ENCODE measurements around the gene HMCN2. TPM values are rescaled to one million over a fixed set of nuclear protein-coding genes. Genes with fewer than 3 reads are reported as not detected.

HMCN2 gene
- total and polyA plus RNA-seq, 2 donors (not counting 1 experiment from before 2014, with no cell fraction given), result 0.01 TPM; not detected in 1

GRCh38 chr9:130378875-130379648 is 113.5 kb downstream of the HMCN2 start:
- H2AFZ ChIP-seq (ENCODE audit: insufficient read depth, low read depth, low read length, poor library complexity, severe bottlenecking), result no peak overlapping the region
- H3K79me2 ChIP-seq (ENCODE audit: control insufficient read depth, insufficient read depth, low read length), result no peaks in the 10 kb centered on the region
- H3K27me3 ChIP-seq (replicated peaks in 1 of 4; ENCODE audit: control extremely low read depth in 1 of 4, control insufficient read depth in 3 of 4, insufficient read depth in 4 of 4, low read length in 3 of 4), result no peaks in the 10 kb centered on the region
- H3K27ac ChIP-seq (ENCODE audit: low read length in 2 of 2), result no peak overlapping the region
- CTCF ChIA-PET, result no interaction called here
- H3K9me3 ChIP-seq (ENCODE audit: control extremely low read depth in 1 of 3, control insufficient read depth in 2 of 3, insufficient read depth in 1 of 3, low read length in 2 of 3), result peaks cover 0 to 4% (median 0%) of the 10 kb centered on the region in 3 donors
- Mint-ChIP-seq H3K9me3 (ENCODE audit: insufficient read depth) (no peaks in the 10 kb centered on the region), H3K27me3 (peaks cover 4% of the 10 kb centered on the region), H3K4me1 (no peaks in the 10 kb centered on the region), H3K27ac (no peak overlapping the region), H3K4me3 (no peak overlapping the region)
- DNase-seq, result no peak
- no peaks in the 10 kb centered on the region for H4K20me1 ChIP-seq (ENCODE audit: control insufficient read depth, insufficient read depth, low read length, poor library complexity, severe bottlenecking)
- H3K4me3 ChIP-seq (ENCODE audit: control extremely low read depth in 1 of 5, extremely low read depth in 1 of 5, insufficient read depth in 1 of 5, low read depth in 2 of 5, low read length in 4 of 5), result no peak overlapping the region
- WGBS (ENCODE audit: insufficient coverage), result 94% methylated on average over 19 of the region's 20 CpGs
- no peak overlapping the region for H3K9ac ChIP-seq (ENCODE audit: low read length)
- no peaks in the 10 kb centered on the region for H3K36me3 ChIP-seq (replicated peaks in 1 of 2; ENCODE audit: control extremely low read depth in 1 of 2, control insufficient read depth in 1 of 2, extremely low read depth in 1 of 2, insufficient read depth in 2 of 2, low read length in 1 of 2)
- ATAC-seq (ENCODE audit: low read depth), result no peak
- no peak overlapping the region for H3K4me2 ChIP-seq (replicated peaks; ENCODE audit: low read depth, low read length, poor library complexity, severe bottlenecking)
- no peaks in the 10 kb centered on the region for H3K4me1 ChIP-seq (ENCODE audit: control insufficient read depth in 2 of 2, insufficient read depth in 2 of 2, low read length in 2 of 2)
- POLR2A ChIA-PET, result no interaction called here
- intact Hi-C loops (cut with micrococcal nuclease), result no loop called here
- no peak for TF ChIP-seq CTCF (IDR thresholded peaks at IDR 0.05)
- TF ChIP-seq EZH2 (IDR thresholded peaks at IDR 0.05; ENCODE audit: borderline replicate concordance, insufficient read depth, low read depth, low read length, poor library complexity, severe bottlenecking), result no peak

DNA sequence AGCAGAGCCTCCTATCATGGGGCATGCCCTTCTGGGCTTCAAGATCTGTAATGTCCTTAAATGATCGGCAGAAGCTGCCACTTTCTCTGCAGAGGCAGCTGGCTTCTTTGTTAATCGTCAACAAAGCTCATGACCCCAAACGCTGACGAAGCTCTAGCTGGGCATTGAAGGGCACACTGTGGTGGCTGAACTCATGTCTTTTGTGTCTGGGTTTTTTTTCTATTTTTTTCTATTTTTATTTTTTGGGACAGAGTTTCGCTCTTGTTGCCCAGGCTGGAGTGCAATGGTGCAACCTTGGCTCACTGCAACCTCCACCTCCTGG is 114.0 kb downstream of the HMCN2 start:
- H3K4me3 ChIP-seq (ENCODE audit: control extremely low read depth in 1 of 5, extremely low read depth in 1 of 5, insufficient read depth in 1 of 5, low read depth in 2 of 5, low read length in 4 of 5), result no peak overlapping the region
- H3K36me3 ChIP-seq (replicated peaks in 1 of 2; ENCODE audit: control extremely low read depth in 1 of 2, control insufficient read depth in 1 of 2, extremely low read depth in 1 of 2, insufficient read depth in 2 of 2, low read length in 1 of 2), result no peaks in the 10 kb centered on the region
- H2AFZ ChIP-seq (ENCODE audit: insufficient read depth, low read depth, low read length, poor library complexity, severe bottlenecking), result no peak overlapping the region
- ChIA-PET POLR2A (no interaction called here), CTCF (no interaction called here)
- Mint-ChIP-seq H3K4me1 (no peaks in the 10 kb centered on the region), H3K27me3 (peaks cover 4% of the 10 kb centered on the region), H3K9me3 (ENCODE audit: insufficient read depth) (no peaks in the 10 kb centered on the region), H3K4me3 (no peak overlapping the region), H3K27ac (no peak overlapping the region)
- no peaks in the 10 kb centered on the region for H3K4me1 ChIP-seq (ENCODE audit: control insufficient read depth in 2 of 2, insufficient read depth in 2 of 2, low read length in 2 of 2)
- no peak for DNase-seq
- intact Hi-C loops (cut with micrococcal nuclease), result no loop called here
- no peak overlapping the region for H3K4me2 ChIP-seq (replicated peaks; ENCODE audit: low read depth, low read length, poor library complexity, severe bottlenecking)
- no peak overlapping the region for H3K27ac ChIP-seq (ENCODE audit: low read length in 2 of 2)
- TF ChIP-seq CTCF (IDR thresholded peaks at IDR 0.05) (no peak), EZH2 (IDR thresholded peaks at IDR 0.05; ENCODE audit: borderline replicate concordance, insufficient read depth, low read depth, low read length, poor library complexity, severe bottlenecking) (no peak)
- H3K27me3 ChIP-seq (replicated peaks in 1 of 4; ENCODE audit: control extremely low read depth in 1 of 4, control insufficient read depth in 3 of 4, insufficient read depth in 4 of 4, low read length in 3 of 4), result no peaks in the 10 kb centered on the region
- no peaks in the 10 kb centered on the region for H4K20me1 ChIP-seq (ENCODE audit: control insufficient read depth, insufficient read depth, low read length, poor library complexity, severe bottlenecking)
- no peaks in the 10 kb centered on the region for H3K79me2 ChIP-seq (ENCODE audit: control insufficient read depth, insufficient read depth, low read length)
- WGBS (ENCODE audit: insufficient coverage), result 93% methylated on average over 4 of the region's 5 CpGs
- H3K9me3 ChIP-seq (ENCODE audit: control extremely low read depth in 1 of 3, control insufficient read depth in 2 of 3, insufficient read depth in 1 of 3, low read length in 2 of 3), result peaks cover 0 to 4% (median 0%) of the 10 kb centered on the region in 3 donors
- ATAC-seq (ENCODE audit: low read depth), result no peak
- H3K9ac ChIP-seq (ENCODE audit: low read length), result no peak overlapping the region
